Transverse colon (tissue), 4 donors: ENCODE data around the gene EML4.

Experiments used
- CTCF ChIP-seq, 5 experiments: fragments of 200-600 bp in 3 of 5; fragments of 450-650 bp in 2 of 5; sonication (generic) in 3 of 5; IDR thresholded peaks; 1 replicate in 2 of 5; 2 replicates in 3 of 5; pipeline ENCODE4 v1.5.1; 2016 to 2017; ENCODE audit warnings: antibody characterized with exemption in 5 of 5, inconsistent platforms in 3 of 5, mild to moderate bottlenecking in 2 of 5, moderate library complexity in 1 of 5
- POLR2A ChIP-seq: fragments of 450-650 bp; IDR thresholded peaks from one replicate; pipeline ENCODE4 v1.6.1; 2016; ENCODE audit warnings: antibody characterized with exemption, mild to moderate bottlenecking, moderate library complexity
- POLR2AphosphoS5 ChIP-seq, 3 donors: sonication (generic); formaldehyde crosslinking; IDR thresholded peaks; one replicate each; pipeline ENCODE4 v1.6.1; 2016; ENCODE audit warnings: antibody characterized with exemption in 3 of 3

- TF ChIP-seq CTCF (IDR thresholded peaks at IDR 0.05) (no peak), POLR2AphosphoS5 (IDR thresholded peaks at IDR 0.05) (no peak), POLR2A (no peak)
Observed at GRCh38 chr2:42150159-42150558, 19.0 kb upstream of the EML4 start.
